Glutamatergic neuron (in vitro differentiated cells): ENCODE results near the gene NOTCH3. TPM values are rescaled to one million over a fixed set of nuclear protein-coding genes. Genes with fewer than 3 reads are reported as not detected.

Source experiments
- DNase-seq: peaks from one replicate; pipeline ENCODE4 v3.0.0; 2022
- H3K27ac Mint-ChIP-seq: one replicate; pipeline ENCODE4 v1.8.0; 2020; ENCODE audit warnings: mild to moderate bottlenecking, mixed read lengths, inconsistent platforms; ENCODE audit not compliant: unreplicated experiment
- H3K27me3 Mint-ChIP-seq: one replicate; pipeline ENCODE4 v1.8.0; 2020; ENCODE audit warnings: mild to moderate bottlenecking, moderate library complexity, mixed read lengths, inconsistent platforms; ENCODE audit not compliant: unreplicated experiment
- H3K36me3 Mint-ChIP-seq: one replicate; pipeline ENCODE4 v1.8.0; 2020; ENCODE audit warnings: mild to moderate bottlenecking, mixed read lengths, inconsistent platforms; ENCODE audit not compliant: unreplicated experiment
- H3K4me1 Mint-ChIP-seq: one replicate; pipeline ENCODE4 v1.8.0; 2020; ENCODE audit warnings: mild to moderate bottlenecking, low read depth, mixed read lengths, inconsistent platforms; ENCODE audit not compliant: unreplicated experiment
- H3K4me3 Mint-ChIP-seq: one replicate; pipeline ENCODE4 v1.8.0; 2020; ENCODE audit warnings: mild to moderate bottlenecking, mixed read lengths, inconsistent platforms; ENCODE audit not compliant: unreplicated experiment
- H3K9me3 Mint-ChIP-seq: one replicate; pipeline ENCODE4 v1.8.0; 2020; ENCODE audit warnings: mild to moderate bottlenecking, moderate library complexity, mixed read lengths, inconsistent platforms; ENCODE audit not compliant: unreplicated experiment
- CTCF ChIP-seq: fragments of 200-600 bp; sonication (generic); IDR thresholded peaks from one replicate; pipeline ENCODE4 v1.5.0; 2021; ENCODE audit not compliant: partially characterized antibody, unreplicated experiment
- total RNA-seq: library from RNA; stranded (reverse); fragmentation: NEBNext Ultra II Directional; extraction: Animal tissue kit (Norgen Biotek cat#: 25700); gene quantifications from one replicate; pipeline ENCODE4 v1.2.1, GENCODE V29; 2021; ENCODE audit not compliant: unreplicated experiment

Gene NOTCH3
- total RNA-seq, 1 donor from 2014 or later: 3.6 TPM

GRCh38 chr19:15156391-15156790 is 44.4 kb downstream of the NOTCH3 start:
- no peak for TF ChIP-seq CTCF
- Mint-ChIP-seq H3K4me1 (no peaks in the 10 kb centered on the region), H3K36me3 (peaks cover 11% of the 10 kb centered on the region), H3K27me3 (no peaks in the 10 kb centered on the region), H3K4me3 (no peak overlapping the region), H3K9me3 (peaks cover 3% of the 10 kb centered on the region), H3K27ac (no peak overlapping the region)
- no peak for DNase-seq

GRCh38 chr19:15155296-15155695 is 45.5 kb downstream of the NOTCH3 start:
- peaks cover 11% of the 10 kb centered on the region for H3K36me3 Mint-ChIP-seq
- no peak overlapping the region for H3K4me3 Mint-ChIP-seq
- TF ChIP-seq CTCF: no peak
- peaks cover 3% of the 10 kb centered on the region for H3K9me3 Mint-ChIP-seq
- H3K27ac Mint-ChIP-seq: no peak overlapping the region
- H3K4me1 Mint-ChIP-seq: no peaks in the 10 kb centered on the region
- peaks cover 1% of the 10 kb centered on the region for H3K27me3 Mint-ChIP-seq
- no peak for DNase-seq

- peaks cover 3% of the 10 kb centered on the region for H3K9me3 Mint-ChIP-seq
- TF ChIP-seq CTCF: peak; percentile 40
- H3K4me1 Mint-ChIP-seq: no peaks in the 10 kb centered on the region
- H3K4me3 Mint-ChIP-seq: no peak overlapping the region
- no peak overlapping the region for H3K27ac Mint-ChIP-seq
- peaks cover 8% of the 10 kb centered on the region for H3K36me3 Mint-ChIP-seq
- H3K27me3 Mint-ChIP-seq: peaks cover 3% of the 10 kb centered on the region
- peak; percentile 48 for DNase-seq
Measured at GRCh38 chr19:15154002-15154612, 46.7 kb downstream of the NOTCH3 start.

GRCh38 chr19:15149737-15150136 is 51.1 kb downstream of the NOTCH3 start:
- no peak for TF ChIP-seq CTCF
- Mint-ChIP-seq H3K27ac (no peak overlapping the region), H3K27me3 (peaks cover 6% of the 10 kb centered on the region), H3K4me1 (no peaks in the 10 kb centered on the region), H3K4me3 (no peak overlapping the region), H3K36me3 (no peaks in the 10 kb centered on the region), H3K9me3 (peaks cover 3% of the 10 kb centered on the region)
- no peak for DNase-seq

- Mint-ChIP-seq H3K9me3 (no peaks in the 10 kb centered on the region), H3K4me1 (no peaks in the 10 kb centered on the region), H3K27ac (no peak overlapping the region), H3K4me3 (no peak overlapping the region), H3K36me3 (no peaks in the 10 kb centered on the region), H3K27me3 (peaks cover 6% of the 10 kb centered on the region)
- TF ChIP-seq CTCF: no peak
- DNase-seq: no peak
Measured at GRCh38 chr19:15147090-15147489, 53.7 kb downstream of the NOTCH3 start.
